ENCODE measurements around the gene SYK.

DNA sequence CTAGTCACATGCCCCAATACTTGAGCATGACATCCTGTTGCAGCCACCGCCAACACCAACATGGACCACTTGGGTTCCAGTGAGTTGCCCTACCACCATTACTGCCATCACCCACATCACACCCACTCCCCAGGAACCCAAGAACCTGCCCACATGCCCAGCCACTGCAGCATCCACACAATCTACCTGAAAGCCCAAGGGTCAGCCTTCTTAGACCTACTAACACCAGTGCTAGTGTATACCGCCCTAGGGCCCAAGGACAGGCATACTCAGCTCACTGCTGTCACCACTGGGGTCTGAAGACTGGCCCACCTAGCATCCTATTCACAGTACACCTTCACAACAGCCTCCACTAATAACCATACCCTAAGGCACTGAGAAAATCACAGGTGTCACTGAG lies 82.0 kb downstream of the SYK start:
- no peak for TF ChIP-seq CTCF (IDR thresholded peaks at IDR 0.05)
- no peak for TF ChIP-seq POLR2A (IDR thresholded peaks at IDR 0.05)
